ENCODE data around the gene PRSS58.

GRCh38 chr7:142280263-142280662 is 22.4 kb upstream of the PRSS58 start:
- TF ChIP-seq CTCF (IDR thresholded peaks at IDR 0.05; ENCODE audit: low read depth, low read length, poor library complexity, severe bottlenecking) (no peak), EZH2phosphoT487 (IDR thresholded peaks at IDR 0.05; ENCODE audit: borderline replicate concordance, low read length) (no peak)
